ENCODE results near the gene ANKRD44.

DNA sequence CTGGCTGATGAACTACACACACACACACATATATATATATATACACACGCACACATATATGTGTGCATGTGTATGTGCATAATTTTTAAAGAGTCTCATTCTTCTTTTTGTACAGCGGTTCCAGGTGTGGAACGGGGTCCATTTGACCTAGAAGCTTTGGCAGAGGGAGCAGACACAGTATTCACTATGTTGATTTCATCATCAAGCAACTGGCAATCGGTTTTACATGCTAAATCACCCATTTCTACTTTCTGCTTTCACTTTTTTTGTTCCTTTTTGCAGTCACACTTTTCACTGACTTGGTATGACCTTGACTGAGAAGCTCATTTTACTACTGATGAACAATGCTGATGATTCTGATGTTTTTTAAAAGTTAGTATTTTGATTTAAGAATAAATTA is 321.1 kb downstream of the ANKRD44 start:
- TF ChIP-seq CTCF (conservative IDR thresholded peaks at IDR 0.05; ENCODE audit: low read length) (no peak), EZH2phosphoT487 (IDR thresholded peaks at IDR 0.05; ENCODE audit: borderline replicate concordance) (no peak)
